SU-DHL-6 (cell line): Measurements from ENCODE around the gene TRAK1.

Experiments used
- H2AFZ ChIP-seq: fragments of 200-600 bp; sonication (generic); 2 replicates; pipeline ENCODE4 v1.6.1; 2014; ENCODE audit warnings: low read depth, mild to moderate bottlenecking, moderate library complexity, mixed read lengths, antibody characterized with exemption, low read length; ENCODE audit not compliant: severe bottlenecking
- H3F3A ChIP-seq: fragments of 200-600 bp; shearing (Covaris generic); 2 replicates; pipeline ENCODE4 v1.6.0; 2016; ENCODE audit warnings: antibody characterized with exemption, mild to moderate bottlenecking; ENCODE audit not compliant: insufficient read depth
- H3K27ac ChIP-seq: fragments of 200-600 bp; sonication (generic); 2 replicates; pipeline ENCODE4 v1.5.1; 2016; ENCODE audit warnings: low read depth, mild to moderate bottlenecking, low read length, moderate library complexity, mixed read lengths
- H3K27me3 ChIP-seq: fragments of 200-600 bp; sonication (generic), shearing (Covaris generic); 2 replicates; pipeline ENCODE4 v1.6.0; 2014; ENCODE audit warnings: mild to moderate bottlenecking, low read length
- H3K36me3 ChIP-seq: fragments of 200-600 bp; sonication (generic); 2 replicates; pipeline ENCODE4 v1.6.1; 2014; ENCODE audit warnings: mild to moderate bottlenecking, low read length, mixed read lengths
- H3K4me2 ChIP-seq: fragments of 300-600, 200-600 bp; shearing (Covaris generic), sonication (generic); 2 replicates; pipeline ENCODE4 v1.6.0; 2014; ENCODE audit warnings: low read length, low read depth, mild to moderate bottlenecking; ENCODE audit not compliant: poor library complexity, severe bottlenecking
- H3K4me3 ChIP-seq: fragments of 200-600 bp; sonication (generic); 2 replicates; pipeline ENCODE4 v1.5.1; 2014; ENCODE audit warnings: antibody characterized with exemption, low read length, mild to moderate bottlenecking, mixed read lengths; ENCODE audit not compliant: insufficient read depth, poor library complexity, severe bottlenecking
- H3K79me2 ChIP-seq: fragments of 200-600 bp; sonication (generic); 2 replicates; pipeline ENCODE4 v1.6.1; 2014; ENCODE audit warnings: mild to moderate bottlenecking, low read length, moderate library complexity; ENCODE audit not compliant: insufficient read depth
- H3K9ac ChIP-seq: fragments of 200-600 bp; sonication (generic); 2 replicates; pipeline ENCODE4 v1.7.0; 2014; ENCODE audit warnings: mild to moderate bottlenecking, low read length
- H3K9me2 ChIP-seq: fragments of 200-600 bp; sonication (generic); replicated peaks from 2 replicates; pipeline ENCODE4 v1.6.1; 2014; ENCODE audit warnings: low read length; ENCODE audit not compliant: insufficient read depth
- H3K9me3 ChIP-seq: fragments of 200-600 bp; sonication (generic); 2 replicates; pipeline ENCODE4 v1.6.1; 2014; ENCODE audit warnings: low read length, mixed read lengths; ENCODE audit not compliant: insufficient read depth
- H4K20me1 ChIP-seq: fragments of 200-600 bp; sonication (generic); 2 replicates; pipeline ENCODE4 v1.6.1; 2014; ENCODE audit warnings: low read depth, mild to moderate bottlenecking, antibody characterized with exemption, low read length, moderate library complexity, mixed read lengths
- EZH2phosphoT487 ChIP-seq: fragments of 200-600 bp; sonication (generic), shearing (Covaris generic); conservative IDR thresholded peaks from 2 replicates; pipeline ENCODE4 v1.6.1; 2018; ENCODE audit warnings: mild to moderate bottlenecking, antibody characterized with exemption, low read length, moderate library complexity, mixed read lengths
- TF ChIP-seq, protein P1 (sequence below): fragments of 200-600 bp; sonication (generic); IDR thresholded peaks from one replicate; pipeline ENCODE4 v1.5.1; 2017; ENCODE audit warnings: antibody characterized with exemption, mild to moderate bottlenecking, low read length, moderate library complexity; ENCODE audit not compliant: insufficient read depth, poor library complexity, severe bottlenecking

Gene TRAK1

DNA sequence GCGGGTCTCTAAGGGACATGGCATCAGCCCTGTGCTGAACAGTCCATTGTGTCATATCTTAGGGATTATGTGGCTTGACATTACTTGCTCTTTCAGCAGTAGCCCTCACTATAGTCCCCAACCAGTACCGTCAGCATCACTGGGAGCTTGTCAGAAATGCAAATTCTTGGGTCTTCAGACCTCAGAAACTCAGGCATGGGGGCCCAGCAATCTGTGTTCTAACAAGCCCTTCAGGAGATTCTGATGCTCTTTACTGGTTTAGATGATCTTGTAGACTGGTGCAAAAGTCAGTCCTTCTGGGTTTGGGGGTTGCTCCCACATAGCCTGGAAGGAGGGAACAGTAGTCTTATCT, 39.0 kb upstream of the TRAK1 start:
- Histone ChIP-seq H3K36me3 (0 out of 2 replicates have a peak, but pooled peaks cover 4% of the 10 kb centered on the region), H4K20me1 (no peaks in the 10 kb centered on the region), H2AFZ (no peak overlapping the region), H3K4me2 (peak overlapping the region; percentile 13), H3K9ac (peak overlapping the region; percentile 7; the same call in 1 of the 2 replicates), H3K79me2 (peaks cover 95% of the 10 kb centered on the region), H3K27me3 (no peaks in the 10 kb centered on the region), H3K9me2 (no peaks in the 10 kb centered on the region), H3K27ac (peak overlapping the region; percentile 26), H3K4me3 (no peak overlapping the region), H3F3A (peaks cover 35% of the 10 kb centered on the region), H3K9me3 (no peaks in the 10 kb centered on the region)
- TF ChIP-seq, protein P1, sequence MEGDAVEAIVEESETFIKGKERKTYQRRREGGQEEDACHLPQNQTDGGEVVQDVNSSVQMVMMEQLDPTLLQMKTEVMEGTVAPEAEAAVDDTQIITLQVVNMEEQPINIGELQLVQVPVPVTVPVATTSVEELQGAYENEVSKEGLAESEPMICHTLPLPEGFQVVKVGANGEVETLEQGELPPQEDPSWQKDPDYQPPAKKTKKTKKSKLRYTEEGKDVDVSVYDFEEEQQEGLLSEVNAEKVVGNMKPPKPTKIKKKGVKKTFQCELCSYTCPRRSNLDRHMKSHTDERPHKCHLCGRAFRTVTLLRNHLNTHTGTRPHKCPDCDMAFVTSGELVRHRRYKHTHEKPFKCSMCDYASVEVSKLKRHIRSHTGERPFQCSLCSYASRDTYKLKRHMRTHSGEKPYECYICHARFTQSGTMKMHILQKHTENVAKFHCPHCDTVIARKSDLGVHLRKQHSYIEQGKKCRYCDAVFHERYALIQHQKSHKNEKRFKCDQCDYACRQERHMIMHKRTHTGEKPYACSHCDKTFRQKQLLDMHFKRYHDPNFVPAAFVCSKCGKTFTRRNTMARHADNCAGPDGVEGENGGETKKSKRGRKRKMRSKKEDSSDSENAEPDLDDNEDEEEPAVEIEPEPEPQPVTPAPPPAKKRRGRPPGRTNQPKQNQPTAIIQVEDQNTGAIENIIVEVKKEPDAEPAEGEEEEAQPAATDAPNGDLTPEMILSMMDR = no peak
- no peak for TF ChIP-seq EZH2phosphoT487

DNA sequence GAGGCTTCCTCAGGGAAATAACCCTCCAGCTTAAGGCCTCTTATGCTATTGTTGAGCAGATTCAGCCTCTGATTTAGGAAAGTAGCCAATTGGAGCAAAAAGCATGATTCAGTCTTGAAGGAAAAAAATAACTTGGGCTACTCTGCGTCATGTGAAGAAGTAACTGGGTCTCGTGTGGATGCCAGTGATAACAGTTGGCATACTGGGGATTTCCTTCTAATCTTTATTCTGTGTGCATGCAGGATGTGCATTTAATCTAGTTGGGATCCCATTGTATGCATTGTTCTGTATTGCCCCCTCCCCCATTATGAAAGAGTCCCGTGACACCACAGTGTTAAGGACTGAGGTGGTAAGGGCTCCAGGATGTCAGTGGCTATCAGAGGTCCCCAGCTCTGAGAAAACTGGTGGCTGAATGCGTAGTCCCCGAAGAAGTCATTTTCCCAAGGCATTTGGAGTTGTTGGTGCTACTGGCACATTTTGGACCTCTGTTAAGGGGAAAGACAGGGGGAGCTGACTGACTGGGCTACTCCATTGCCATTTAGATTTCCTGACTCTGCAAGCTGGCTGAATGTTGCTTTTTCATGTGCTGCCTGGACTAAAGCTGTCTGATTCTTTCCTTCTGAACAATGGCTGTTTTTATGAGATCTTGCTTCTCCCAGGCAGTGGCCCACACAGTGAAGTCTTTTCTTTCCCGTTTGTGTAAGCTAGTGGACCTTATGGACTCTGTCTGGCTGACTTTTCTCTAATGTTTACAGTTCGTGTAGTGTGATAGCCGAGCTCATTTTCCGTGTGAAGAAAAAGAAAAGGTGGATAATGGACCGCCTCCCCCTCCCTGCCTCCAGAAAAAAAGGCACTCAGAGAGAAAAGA, 38.4 kb upstream of the TRAK1 start:
- H3K27me3 ChIP-seq = no peaks in the 10 kb centered on the region
- no peak overlapping the region for H3K9ac ChIP-seq
- H3K9me3 ChIP-seq = no peaks in the 10 kb centered on the region
- no peak overlapping the region for H3K4me2 ChIP-seq
- 0 out of 2 replicates have a peak, but pooled peaks cover 4% of the 10 kb centered on the region for H3K36me3 ChIP-seq
- TF ChIP-seq EZH2phosphoT487 = no peak
- TF ChIP-seq, protein P1 = no peak
- H3K4me3 ChIP-seq = no peak overlapping the region
- H3K9me2 ChIP-seq = no peaks in the 10 kb centered on the region
- no peaks in the 10 kb centered on the region for H4K20me1 ChIP-seq
- H3K79me2 ChIP-seq = peaks cover 95% of the 10 kb centered on the region
- H2AFZ ChIP-seq = no peak overlapping the region
- H3K27ac ChIP-seq = peak overlapping the region; percentile 26; the same call in 1 of the 2 replicates
- H3F3A ChIP-seq = peaks cover 36% of the 10 kb centered on the region

DNA sequence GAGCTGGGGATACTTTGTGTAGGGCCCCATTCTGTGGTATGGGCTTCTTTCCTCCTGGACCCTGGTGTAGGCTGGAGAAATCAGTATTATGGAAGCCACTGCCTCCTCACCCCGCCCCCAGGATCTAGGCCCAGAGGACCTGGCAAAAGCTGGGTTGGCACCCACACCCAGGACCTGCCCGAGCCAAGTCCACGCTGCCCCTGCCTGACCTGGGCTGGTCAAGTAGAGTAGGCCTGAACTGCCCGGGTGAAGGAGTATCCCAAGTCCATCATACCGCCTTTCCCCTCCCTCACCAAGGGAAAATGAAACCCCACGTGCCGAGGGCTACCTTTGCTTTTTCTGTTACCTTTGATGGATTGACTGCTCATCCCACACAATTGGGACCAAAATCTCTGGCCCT, 37.7 kb upstream of the TRAK1 start:
- no peak overlapping the region for H3K27ac ChIP-seq
- TF ChIP-seq EZH2phosphoT487 = no peak
- TF ChIP-seq, protein P1 = no peak
- H3F3A ChIP-seq = peaks cover 33% of the 10 kb centered on the region
- no peaks in the 10 kb centered on the region for H3K9me3 ChIP-seq
- no peaks in the 10 kb centered on the region for H3K9me2 ChIP-seq
- no peaks in the 10 kb centered on the region for H3K27me3 ChIP-seq
- H3K4me2 ChIP-seq = no peak overlapping the region
- peaks cover 95% of the 10 kb centered on the region for H3K79me2 ChIP-seq
- H4K20me1 ChIP-seq = no peaks in the 10 kb centered on the region
- H3K4me3 ChIP-seq = no peak overlapping the region
- H2AFZ ChIP-seq = no peak overlapping the region
- no peak overlapping the region for H3K9ac ChIP-seq
- H3K36me3 ChIP-seq = 0 out of 2 replicates have a peak, but pooled peaks cover 4% of the 10 kb centered on the region
